CD4-positive, alpha-beta T cell (primary cell): Measurements from ENCODE around the gene CHIC2. TPM values are rescaled to one million over a fixed set of nuclear protein-coding genes. Genes with fewer than 3 reads are reported as not detected.

Source experiments
- ATAC-seq: fragments of 200-7000 bp; cut with Tn5 transposase; one replicate; pipeline ENCODE4 v1.10.0; 2022; ENCODE audit warnings: mild to moderate bottlenecking; ENCODE audit not compliant: poor library complexity
- CTCF ChIA-PET: fragments of 350-600 bp; sonication (Branson Sonifier 250); formaldehyde crosslinking; loops from one replicate; lab custom pipeline; 2021; ENCODE audit warnings: antibody characterized with exemption, inconsistent platforms; lab: Charles Lee
- POLR2A ChIA-PET: fragments of 350-600 bp; sonication (Branson Sonifier 250); formaldehyde crosslinking; loops from one replicate; lab custom pipeline; 2021; ENCODE audit warnings: antibody characterized with exemption, inconsistent platforms; lab: Charles Lee
- DNase-seq, 14 experiments: peaks; one replicate each; pipeline ENCODE4 v3.0.0-alpha.2; 2013 to 2020; ENCODE audit warnings: mixed read lengths in 2 of 14
- H3K27ac ChIP-seq, 2 donors: one replicate each; pipeline versions ENCODE4 v1.5.1 to v1.7.0; 2013; ENCODE audit warnings: low read length in 2 of 2, low read depth in 1 of 2, mild to moderate bottlenecking in 1 of 2
- H3K27me3 ChIP-seq, 2 experiments: 1 replicate in 1 of 2; 2 replicates in 1 of 2; pipeline versions ENCODE4 v1.6.1 to v1.7.0; 2013; ENCODE audit warnings: low read length in 2 of 2, control low read depth in 1 of 2, mild to moderate bottlenecking in 1 of 2, moderate library complexity in 1 of 2; ENCODE audit not compliant: insufficient read depth in 2 of 2, control insufficient read depth in 1 of 2
- H3K36me3 ChIP-seq: one replicate; pipeline ENCODE4 v1.6.1; 2013; ENCODE audit warnings: low read length, control low read depth; ENCODE audit not compliant: insufficient read depth
- H3K4me1 ChIP-seq: one replicate; pipeline ENCODE4 v1.6.1; 2013; ENCODE audit warnings: low read length, control low read depth; ENCODE audit not compliant: insufficient read depth
- H3K4me3 ChIP-seq: one replicate; pipeline ENCODE4 v1.5.1; 2013; ENCODE audit warnings: mild to moderate bottlenecking, low read length, moderate library complexity
- H3K9me3 ChIP-seq, 2 experiments: 1 replicate in 1 of 2; 2 replicates in 1 of 2; pipeline versions ENCODE4 v1.6.1 to v1.7.0; 2013; ENCODE audit warnings: low read length in 2 of 2, mild to moderate bottlenecking in 2 of 2, control low read depth in 1 of 2, moderate library complexity in 1 of 2; ENCODE audit not compliant: control insufficient read depth in 1 of 2, insufficient read depth in 1 of 2
- H3K27ac Mint-ChIP-seq: one replicate; pipeline ENCODE4 v1.8.0; 2020; ENCODE audit warnings: mixed read lengths
- H3K27me3 Mint-ChIP-seq: one replicate; pipeline ENCODE4 v1.8.0; 2021; ENCODE audit warnings: mixed read lengths
- H3K36me3 Mint-ChIP-seq: one replicate; pipeline ENCODE4 v1.8.0; 2021; ENCODE audit warnings: low read depth, mixed read lengths
- H3K4me1 Mint-ChIP-seq: one replicate; pipeline ENCODE4 v1.8.0; 2021; ENCODE audit warnings: low read depth, mixed read lengths
- H3K4me3 Mint-ChIP-seq: one replicate; pipeline ENCODE4 v1.8.0; 2020; ENCODE audit warnings: mild to moderate bottlenecking, mixed read lengths
- H3K9me3 Mint-ChIP-seq: one replicate; pipeline ENCODE4 v1.8.0; 2020; ENCODE audit warnings: mixed read lengths
- intact Hi-C, 2 experiments: fragments of 100-400 bp; cut with DNase I in 1 of 2; cut with micrococcal nuclease in 1 of 2; formaldehyde crosslinking; loops; one replicate each; pipeline versions ENCODE4 v1.15.1 to v1.9.0; 2023 to 2025; cut with DNase I, micrococcal nuclease
- total RNA-seq, 174 experiments: library from RNA in 2 of 174; stranded (reverse) in 2 of 174; gene quantifications; one replicate each; pipeline ENCODE4 v1.2.3 and lab custom pipeline; 2021 to 2026
- TF ChIP-seq, protein P1 (sequence below): fragments of 200-600 bp; IDR thresholded peaks from one replicate; pipeline ENCODE4 v1.8.0; 2022; ENCODE audit warnings: antibody characterized with exemption, mild to moderate bottlenecking

CHIC2 gene
- total RNA-seq, 2 experiments from 2014 or later = 53.8 to 59.2 TPM

DNA sequence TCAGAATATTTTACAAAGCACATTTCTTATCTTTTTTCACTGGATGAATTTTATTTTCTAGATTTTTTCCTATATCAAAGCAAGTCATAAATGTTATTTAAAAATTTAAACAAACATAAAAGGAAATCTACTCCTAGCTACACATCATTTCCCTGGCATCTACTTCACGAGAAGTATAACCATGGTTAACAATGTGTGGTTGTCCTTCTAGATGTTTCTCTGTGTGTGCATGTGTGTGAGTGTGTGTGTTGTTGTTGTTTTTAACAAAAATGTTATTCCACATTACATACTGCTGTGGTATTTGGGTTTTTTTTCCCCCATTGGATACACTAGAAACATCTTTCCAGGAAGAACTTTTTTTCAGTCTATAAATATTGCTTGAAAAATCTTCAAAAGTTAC is 103.1 kb downstream of the CHIC2 start:
- intact Hi-C loops = no loop called here
- Mint-ChIP-seq H3K4me3 (no peak overlapping the region), H3K27ac (no peak overlapping the region), H3K27me3 (no peaks in the 10 kb centered on the region), H3K4me1 (no peaks in the 10 kb centered on the region), H3K36me3 (no peaks in the 10 kb centered on the region), H3K9me3 (no peaks in the 10 kb centered on the region)
- H3K9me3 ChIP-seq = no peaks in the 10 kb centered on the region
- TF ChIP-seq, protein P1, sequence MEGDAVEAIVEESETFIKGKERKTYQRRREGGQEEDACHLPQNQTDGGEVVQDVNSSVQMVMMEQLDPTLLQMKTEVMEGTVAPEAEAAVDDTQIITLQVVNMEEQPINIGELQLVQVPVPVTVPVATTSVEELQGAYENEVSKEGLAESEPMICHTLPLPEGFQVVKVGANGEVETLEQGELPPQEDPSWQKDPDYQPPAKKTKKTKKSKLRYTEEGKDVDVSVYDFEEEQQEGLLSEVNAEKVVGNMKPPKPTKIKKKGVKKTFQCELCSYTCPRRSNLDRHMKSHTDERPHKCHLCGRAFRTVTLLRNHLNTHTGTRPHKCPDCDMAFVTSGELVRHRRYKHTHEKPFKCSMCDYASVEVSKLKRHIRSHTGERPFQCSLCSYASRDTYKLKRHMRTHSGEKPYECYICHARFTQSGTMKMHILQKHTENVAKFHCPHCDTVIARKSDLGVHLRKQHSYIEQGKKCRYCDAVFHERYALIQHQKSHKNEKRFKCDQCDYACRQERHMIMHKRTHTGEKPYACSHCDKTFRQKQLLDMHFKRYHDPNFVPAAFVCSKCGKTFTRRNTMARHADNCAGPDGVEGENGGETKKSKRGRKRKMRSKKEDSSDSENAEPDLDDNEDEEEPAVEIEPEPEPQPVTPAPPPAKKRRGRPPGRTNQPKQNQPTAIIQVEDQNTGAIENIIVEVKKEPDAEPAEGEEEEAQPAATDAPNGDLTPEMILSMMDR = no peak
- no peak overlapping the region for H3K4me3 ChIP-seq
- no peak for DNase-seq
- POLR2A ChIA-PET = no interaction called here
- H3K27me3 ChIP-seq = no peaks in the 10 kb centered on the region
- no peak for ATAC-seq
- CTCF ChIA-PET = interaction anchor here (0.6 kb wide), 1 partner anchor 67 kb away, joined by 3 read pairs; no protein-coding TSS in a partner anchor
- H3K36me3 ChIP-seq = no peaks in the 10 kb centered on the region
- no peaks in the 10 kb centered on the region for H3K4me1 ChIP-seq
- no peak overlapping the region for H3K27ac ChIP-seq

DNA sequence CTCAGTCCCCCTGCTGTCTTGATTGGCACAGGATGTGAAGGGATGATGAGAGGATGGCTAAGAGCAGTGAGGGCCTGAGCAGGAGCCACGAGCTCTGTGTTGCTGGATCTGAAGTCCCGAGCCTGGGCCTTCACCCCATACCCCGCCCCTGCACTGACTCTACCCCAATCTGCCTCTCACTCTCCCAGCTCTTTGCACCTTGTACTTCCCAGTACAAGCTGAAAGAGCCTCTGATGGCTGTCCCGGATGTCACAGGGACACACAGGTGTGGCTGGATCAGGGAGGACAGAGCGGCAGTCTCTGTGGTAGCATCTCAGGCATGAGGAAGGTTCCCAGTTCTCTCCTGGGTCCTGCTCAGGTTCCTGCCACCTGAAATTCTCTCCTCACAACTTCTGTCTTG is 103.6 kb downstream of the CHIC2 start:
- no peak overlapping the region for H3K27ac Mint-ChIP-seq
- POLR2A ChIA-PET = no interaction called here
- DNase-seq (no peak), ATAC-seq (no peak)
- Histone ChIP-seq H3K27me3 (no peaks in the 10 kb centered on the region), H3K4me3 (no peak overlapping the region), H3K27ac (no peak overlapping the region), H3K9me3 (no peaks in the 10 kb centered on the region), H3K4me1 (no peaks in the 10 kb centered on the region), H3K36me3 (no peaks in the 10 kb centered on the region)
- no peaks in the 10 kb centered on the region for H3K4me1 Mint-ChIP-seq
- intact Hi-C loops = no loop called here
- TF ChIP-seq, protein P1 = no peak
- no peak overlapping the region for H3K4me3 Mint-ChIP-seq
- CTCF ChIA-PET = interaction anchor here (0.6 kb wide), 2 partner anchors 16 to 68 kb away, joined by 3 read pairs; no protein-coding TSS in a partner anchor
- H3K36me3 Mint-ChIP-seq = no peaks in the 10 kb centered on the region
- H3K9me3 Mint-ChIP-seq = no peaks in the 10 kb centered on the region
- no peaks in the 10 kb centered on the region for H3K27me3 Mint-ChIP-seq

Other genes with a start within 250 kb of the CHIC2 start
- not detected for gene GSX2, start 35.6 kb upstream of the CHIC2 start, total RNA-seq
- gene PDGFRA, start 164.7 kb upstream of the CHIC2 start, total RNA-seq = not detected